K562 (cell line): ENCODE data around the gene STYX. TPM values are rescaled to one million over a fixed set of nuclear protein-coding genes. Genes with fewer than 3 reads are reported as not detected.

Experiments used
- ADNP ChIP-seq: fragments of 200-800 bp; sonication (Bioruptor generic); IDR thresholded peaks from 2 replicates; pipeline ENCODE4 v1.6.1; 2016; ENCODE audit warnings: missing genetic modification characterization, missing compliant biosample characterization
- BRF2 ChIP-seq: IDR thresholded peaks from 3 replicates; pipeline ENCODE4 v1.6.1; 2011; ENCODE audit warnings: borderline replicate concordance, mild to moderate bottlenecking; ENCODE audit not compliant: insufficient read length, insufficient read depth
- C11orf30 ChIP-seq: fragments of 450-650 bp; IDR thresholded peaks from 2 replicates; pipeline ENCODE4 v1.6.1; 2016; ENCODE audit warnings: low read depth, mild to moderate bottlenecking
- CHD4 ChIP-seq: fragments of 200-600 bp; sonication (generic); IDR thresholded peaks from 3 replicates; pipeline ENCODE4 v1.6.1; 2012; ENCODE audit warnings: low read depth, mild to moderate bottlenecking, mixed read lengths, low read length, inconsistent platforms; ENCODE audit not compliant: insufficient read depth, insufficient replicate concordance, poor library complexity, severe bottlenecking
- GABPA ChIP-seq: fragments of 200-800 bp; sonication (Bioruptor generic); conservative IDR thresholded peaks from 2 replicates; pipeline ENCODE4 v1.6.1; 2016; ENCODE audit warnings: low read depth, missing genetic modification characterization, missing compliant biosample characterization
- HMBOX1 ChIP-seq: sonication (generic); IDR thresholded peaks from 2 replicates; pipeline ENCODE4 v1.6.1; 2016
- OTX1 ChIP-seq: fragments of 450-650 bp; formaldehyde crosslinking; IDR thresholded peaks from 2 replicates; pipeline ENCODE4 v1.4.0; 2022; ENCODE audit warnings: mild to moderate bottlenecking
- SIN3A ChIP-seq, 2 experiments: fragments of 150-350 bp in 1 of 2; IDR thresholded peaks; 2 replicates each; pipeline ENCODE4 v1.6.1; 2011 to 2016; ENCODE audit warnings: borderline replicate concordance in 2 of 2, low read depth in 2 of 2, low read length in 2 of 2, mild to moderate bottlenecking in 2 of 2, moderate library complexity in 2 of 2; ENCODE audit not compliant: control insufficient read depth in 1 of 2
- ZBTB26 ChIP-seq: fragments of 450-650 bp; formaldehyde crosslinking; IDR thresholded peaks from 2 replicates; pipeline ENCODE4 v1.4.0; 2022; ENCODE audit warnings: missing genetic modification characterization
- ZNF197 ChIP-seq: fragments of 200-800 bp; sonication (Bioruptor generic); IDR thresholded peaks from 2 replicates; pipeline ENCODE4 v1.6.1; 2016; ENCODE audit warnings: low read depth, missing genetic modification characterization, missing compliant biosample characterization
- ZNF217 ChIP-seq: sonication (generic); formaldehyde crosslinking; IDR thresholded peaks from 2 replicates; pipeline ENCODE4 v1.8.0; 2022; ENCODE audit warnings: mild to moderate bottlenecking, missing genetic modification reagents
- ZNF583 ChIP-seq: fragments of 250-450 bp; sonication (Bioruptor Pico); IDR thresholded peaks from 2 replicates; pipeline ENCODE4 v1.4.0; 2020
- polyA plus RNA-seq, 8 experiments: library from polyadenylated mRNA; depleted of rRNA in 4 of 8; stranded (reverse) in 5 of 8; unstranded in 3 of 8; fragments of >200 nt; fragmentation: Nextera tagmentation in 2 of 8; fragmentation: Illumina TruSeq in 1 of 8; extraction: Ambion mirVana in 2 of 8; extraction: Trizol in 1 of 8; gene quantifications; 2 replicates each; pipeline versions ENCODE4 v1.2.1 to v1.2.3, GENCODE V29; 2011 to 2014; ENCODE audit warnings: inconsistent platforms in 1 of 8, missing spikeins in 1 of 8
- total RNA-seq, 7 experiments: library from RNA; depleted of rRNA in 6 of 7; stranded (reverse); fragments of >200 nt in 6 of 7; fragmentation: Illumina TruSeq in 2 of 7; extraction: Trizol in 2 of 7; gene quantifications; 2 replicates each; pipeline versions ENCODE4 v1.2.1 to v1.2.3, GENCODE V29; 2011 to 2021; ENCODE audit warnings: low replicate concordance in 1 of 7
- TF ChIP-seq, protein P1 (sequence below): fragments of 450-650 bp; IDR thresholded peaks from 2 replicates; pipeline ENCODE4 v1.6.1; 2016; ENCODE audit warnings: low read depth
- TF ChIP-seq, protein P2 (sequence below): fragments of 250-450 bp; sonication (Bioruptor Pico); IDR thresholded peaks from 2 replicates; pipeline ENCODE4 v1.8.0; 2022; ENCODE audit warnings: moderate library complexity, mild to moderate bottlenecking, inconsistent platforms

The STYX gene
- total and polyA plus RNA-seq, 9 of the 15 experiments (the other 6 are each of a cell fraction or from before 2014, with no cell fraction given), result 5.0 to 15.4 (median 10.6) TPM

GRCh38 chr14:52729925-52730708, at the start of gene STYX (continued):
- TF ChIP-seq BRF2 (no peak), SIN3A (IDR thresholded peaks at IDR 0.05; ENCODE audit: borderline replicate concordance in 2 of 2, control insufficient read depth in 1 of 2, low read depth in 2 of 2, low read length in 2 of 2) (no peak; a peak in 1 of 4 replicates), ZNF217 (no peak), GABPA (tag) (no peak), C11orf30 (no peak), ADNP (no peak), ZNF197 (CRISPR knock-in tag) (no peak), CHD4 (no peak), ZBTB26 (CRISPR knock-in tag) (no peak), HMBOX1 (no peak), ZNF583 (CRISPR knock-in tag) (no peak), OTX1 (CRISPR knock-in tag) (no peak)
- TF ChIP-seq, protein P1, sequence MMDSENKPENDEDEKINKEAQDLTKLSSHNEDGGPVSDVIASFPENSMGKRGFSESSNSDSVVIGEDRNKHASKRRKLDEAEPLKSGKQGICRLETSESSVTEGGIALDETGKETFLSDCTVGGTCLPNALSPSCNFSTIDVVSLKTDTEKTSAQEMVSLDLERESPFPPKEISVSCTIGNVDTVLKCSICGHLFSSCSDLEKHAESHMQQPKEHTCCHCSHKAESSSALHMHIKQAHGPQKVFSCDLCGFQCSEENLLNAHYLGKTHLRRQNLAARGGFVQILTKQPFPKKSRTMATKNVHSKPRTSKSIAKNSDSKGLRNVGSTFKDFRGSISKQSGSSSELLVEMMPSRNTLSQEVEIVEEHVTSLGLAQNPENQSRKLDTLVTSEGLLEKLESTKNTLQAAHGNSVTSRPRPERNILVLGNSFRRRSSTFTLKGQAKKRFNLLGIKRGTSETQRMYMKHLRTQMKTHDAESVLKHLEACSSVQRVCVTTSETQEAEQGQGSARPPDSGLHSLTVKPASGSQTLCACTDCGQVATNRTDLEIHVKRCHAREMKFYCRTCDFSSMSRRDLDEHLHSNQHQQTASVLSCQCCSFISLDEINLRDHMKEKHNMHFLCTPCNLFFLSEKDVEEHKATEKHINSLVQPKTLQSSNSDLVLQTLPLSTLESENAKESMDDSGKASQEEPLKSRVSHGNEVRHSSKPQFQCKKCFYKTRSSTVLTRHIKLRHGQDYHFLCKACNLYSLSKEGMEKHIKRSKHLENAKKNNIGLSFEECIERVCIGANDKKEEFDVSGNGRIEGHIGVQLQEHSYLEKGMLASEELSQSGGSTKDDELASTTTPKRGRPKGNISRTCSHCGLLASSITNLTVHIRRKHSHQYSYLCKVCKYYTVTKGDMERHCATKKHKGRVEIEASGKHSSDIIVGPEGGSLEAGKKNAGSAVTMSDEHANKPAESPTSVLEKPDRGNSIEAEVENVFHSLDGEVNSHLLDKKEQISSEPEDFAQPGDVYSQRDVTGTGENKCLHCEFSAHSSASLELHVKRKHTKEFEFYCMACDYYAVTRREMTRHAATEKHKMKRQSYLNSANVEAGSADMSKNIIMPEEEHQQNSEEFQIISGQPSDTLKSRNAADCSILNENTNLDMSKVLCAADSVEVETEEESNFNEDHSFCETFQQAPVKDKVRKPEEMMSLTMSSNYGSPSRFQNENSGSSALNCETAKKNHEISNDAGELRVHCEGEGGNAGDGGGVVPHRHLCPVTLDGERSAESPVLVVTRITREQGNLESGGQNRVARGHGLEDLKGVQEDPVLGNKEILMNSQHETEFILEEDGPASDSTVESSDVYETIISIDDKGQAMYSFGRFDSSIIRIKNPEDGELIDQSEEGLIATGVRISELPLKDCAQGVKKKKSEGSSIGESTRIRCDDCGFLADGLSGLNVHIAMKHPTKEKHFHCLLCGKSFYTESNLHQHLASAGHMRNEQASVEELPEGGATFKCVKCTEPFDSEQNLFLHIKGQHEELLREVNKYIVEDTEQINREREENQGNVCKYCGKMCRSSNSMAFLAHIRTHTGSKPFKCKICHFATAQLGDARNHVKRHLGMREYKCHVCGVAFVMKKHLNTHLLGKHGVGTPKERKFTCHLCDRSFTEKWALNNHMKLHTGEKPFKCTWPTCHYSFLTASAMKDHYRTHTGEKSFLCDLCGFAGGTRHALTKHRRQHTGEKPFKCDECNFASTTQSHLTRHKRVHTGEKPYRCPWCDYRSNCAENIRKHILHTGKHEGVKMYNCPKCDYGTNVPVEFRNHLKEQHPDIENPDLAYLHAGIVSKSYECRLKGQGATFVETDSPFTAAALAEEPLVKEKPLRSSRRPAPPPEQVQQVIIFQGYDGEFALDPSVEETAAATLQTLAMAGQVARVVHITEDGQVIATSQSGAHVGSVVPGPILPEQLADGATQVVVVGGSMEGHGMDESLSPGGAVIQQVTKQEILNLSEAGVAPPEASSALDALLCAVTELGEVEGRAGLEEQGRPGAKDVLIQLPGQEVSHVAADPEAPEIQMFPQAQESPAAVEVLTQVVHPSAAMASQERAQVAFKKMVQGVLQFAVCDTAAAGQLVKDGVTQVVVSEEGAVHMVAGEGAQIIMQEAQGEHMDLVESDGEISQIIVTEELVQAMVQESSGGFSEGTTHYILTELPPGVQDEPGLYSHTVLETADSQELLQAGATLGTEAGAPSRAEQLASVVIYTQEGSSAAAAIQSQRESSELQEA, result no peak
- TF ChIP-seq, protein P2, sequence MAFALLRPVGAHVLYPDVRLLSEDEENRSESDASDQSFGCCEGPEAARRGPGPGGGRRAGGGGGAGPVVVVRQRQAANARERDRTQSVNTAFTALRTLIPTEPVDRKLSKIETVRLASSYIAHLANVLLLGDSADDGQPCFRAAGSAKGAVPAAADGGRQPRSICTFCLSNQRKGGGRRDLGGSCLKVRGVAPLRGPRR, result no peak
